ENCODE measurements around the gene SHLD2. TPM values are rescaled to one million over a fixed set of nuclear protein-coding genes. Genes with fewer than 3 reads are reported as not detected.
"Not testable (repeated sequence)": the region's sequence is repeated elsewhere in the genome, so short reads cannot be mapped to it uniquely, and the experiment has no call there.

SHLD2 gene
- total RNA-seq, 1 experiment from 2014 or later = 15.9 TPM

DNA sequence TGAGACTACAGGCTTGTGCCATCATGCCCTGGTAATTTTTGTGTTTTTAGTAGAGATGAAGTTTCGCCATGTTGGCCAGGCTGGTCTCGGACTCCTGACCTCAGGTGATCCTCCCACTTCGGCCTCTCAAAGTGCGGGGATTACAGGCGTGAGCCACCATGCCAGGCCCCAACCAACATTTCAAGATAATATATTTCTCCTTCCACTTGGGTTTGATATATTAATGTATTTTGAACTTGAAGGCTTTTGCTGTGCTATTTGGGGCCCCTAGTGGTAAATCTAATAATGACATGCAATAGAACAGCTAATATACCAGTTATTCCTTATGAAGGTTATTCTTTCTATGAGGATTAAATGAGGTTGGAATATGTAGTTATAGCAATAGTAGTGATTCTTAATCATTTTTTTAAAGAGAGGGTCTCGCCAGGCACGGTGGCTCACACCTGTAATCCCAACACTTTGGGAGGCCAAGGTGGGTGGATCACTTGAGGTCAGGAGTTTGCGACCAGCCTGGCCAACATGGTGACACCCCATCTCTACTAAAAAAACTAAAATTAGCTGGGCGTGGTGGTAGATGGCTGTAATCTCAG is 54.1 kb downstream of the SHLD2 start:
- H3K27ac ChIP-seq; BruUV-seq (replicated peaks); H3K9me3 ChIP-seq (ENCODE audit: insufficient read depth, low read depth); H3K4me3 ChIP-seq; intact Hi-C loops (cut with micrococcal nuclease; ENCODE audit: unreplicated experiment); H3K9me2 ChIP-seq (ENCODE audit: insufficient read depth); H3K27me3 ChIP-seq (ENCODE audit: insufficient read depth, low read depth); H2AFZ ChIP-seq; H3K79me2 ChIP-seq (ENCODE audit: low read depth); H3K36me3 ChIP-seq (ENCODE audit: low read depth); H4K20me1 ChIP-seq (ENCODE audit: insufficient read depth); CTCF ChIA-PET; DNase-seq; H3K4me2 ChIP-seq; H3K4me1 ChIP-seq (replicated peaks; ENCODE audit: insufficient read depth); POLR2A ChIA-PET (ENCODE audit: unreplicated experiment); H3F3A ChIP-seq (ENCODE audit: insufficient read depth, low read depth): not testable (repeated sequence)
- TF ChIP-seq, protein P1, sequence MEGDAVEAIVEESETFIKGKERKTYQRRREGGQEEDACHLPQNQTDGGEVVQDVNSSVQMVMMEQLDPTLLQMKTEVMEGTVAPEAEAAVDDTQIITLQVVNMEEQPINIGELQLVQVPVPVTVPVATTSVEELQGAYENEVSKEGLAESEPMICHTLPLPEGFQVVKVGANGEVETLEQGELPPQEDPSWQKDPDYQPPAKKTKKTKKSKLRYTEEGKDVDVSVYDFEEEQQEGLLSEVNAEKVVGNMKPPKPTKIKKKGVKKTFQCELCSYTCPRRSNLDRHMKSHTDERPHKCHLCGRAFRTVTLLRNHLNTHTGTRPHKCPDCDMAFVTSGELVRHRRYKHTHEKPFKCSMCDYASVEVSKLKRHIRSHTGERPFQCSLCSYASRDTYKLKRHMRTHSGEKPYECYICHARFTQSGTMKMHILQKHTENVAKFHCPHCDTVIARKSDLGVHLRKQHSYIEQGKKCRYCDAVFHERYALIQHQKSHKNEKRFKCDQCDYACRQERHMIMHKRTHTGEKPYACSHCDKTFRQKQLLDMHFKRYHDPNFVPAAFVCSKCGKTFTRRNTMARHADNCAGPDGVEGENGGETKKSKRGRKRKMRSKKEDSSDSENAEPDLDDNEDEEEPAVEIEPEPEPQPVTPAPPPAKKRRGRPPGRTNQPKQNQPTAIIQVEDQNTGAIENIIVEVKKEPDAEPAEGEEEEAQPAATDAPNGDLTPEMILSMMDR (conservative IDR thresholded peaks at IDR 0.05) = peak; percentile 52

DNA sequence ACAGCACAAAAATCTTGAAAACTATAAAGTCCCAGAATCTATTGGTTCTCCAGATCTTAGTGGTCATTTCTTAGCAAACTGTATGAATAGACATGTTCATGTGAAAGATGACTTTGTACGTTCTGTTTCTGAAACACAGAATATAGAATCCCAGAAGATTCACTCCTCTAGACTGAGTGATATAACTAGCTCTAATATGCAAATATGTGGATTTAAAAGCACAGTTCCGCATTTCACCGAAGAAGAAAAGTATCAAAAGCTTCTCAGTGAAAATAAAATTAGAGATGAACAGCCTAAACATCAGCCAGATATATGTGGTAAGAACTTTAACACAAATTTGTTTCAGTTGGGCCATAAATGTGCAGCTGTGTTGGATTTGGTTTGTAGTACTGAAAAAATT is 56.5 kb downstream of the SHLD2 start:
- POLR2A ChIA-PET (ENCODE audit: unreplicated experiment); H3K4me3 ChIP-seq; DNase-seq; H3K27me3 ChIP-seq (ENCODE audit: insufficient read depth, low read depth); H3K79me2 ChIP-seq (ENCODE audit: low read depth); intact Hi-C loops (cut with micrococcal nuclease; ENCODE audit: unreplicated experiment); H3K27ac ChIP-seq; CTCF ChIA-PET; BruUV-seq (replicated peaks); H4K20me1 ChIP-seq (ENCODE audit: insufficient read depth); H3K9me2 ChIP-seq (ENCODE audit: insufficient read depth); H3K4me1 ChIP-seq (replicated peaks; ENCODE audit: insufficient read depth); H3F3A ChIP-seq (ENCODE audit: insufficient read depth, low read depth); H3K4me2 ChIP-seq; H3K36me3 ChIP-seq (ENCODE audit: low read depth); H2AFZ ChIP-seq; H3K9me3 ChIP-seq (ENCODE audit: insufficient read depth, low read depth): not testable (repeated sequence)

DNA sequence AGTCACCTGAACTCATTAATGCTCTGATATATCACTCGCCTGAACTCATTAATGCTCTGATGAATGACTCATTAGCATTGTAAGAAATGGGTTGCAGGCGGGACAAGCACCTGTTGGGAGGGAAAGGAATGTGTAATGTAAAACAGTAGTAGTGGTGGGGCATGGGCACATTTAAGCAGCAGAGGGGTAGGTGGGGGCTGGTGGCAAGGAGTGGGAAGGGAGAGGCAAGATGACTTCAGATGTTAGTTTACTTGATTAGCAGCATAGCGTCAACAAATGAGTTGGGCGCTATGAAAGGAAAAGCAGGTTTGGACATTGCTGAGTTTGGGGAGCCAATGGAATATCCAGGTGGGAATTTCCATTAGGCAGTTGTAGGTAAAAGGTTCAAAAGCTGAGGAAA is 61.8 kb downstream of the SHLD2 start:
- H3K9me2 ChIP-seq (ENCODE audit: insufficient read depth); POLR2A ChIA-PET (ENCODE audit: unreplicated experiment); CTCF ChIA-PET; H3K27me3 ChIP-seq (ENCODE audit: insufficient read depth, low read depth); H3F3A ChIP-seq (ENCODE audit: insufficient read depth, low read depth); H2AFZ ChIP-seq; H4K20me1 ChIP-seq (ENCODE audit: insufficient read depth); H3K4me1 ChIP-seq (replicated peaks; ENCODE audit: insufficient read depth); H3K79me2 ChIP-seq (ENCODE audit: low read depth); BruUV-seq (replicated peaks); H3K4me2 ChIP-seq; DNase-seq; H3K9me3 ChIP-seq (ENCODE audit: insufficient read depth, low read depth); H3K36me3 ChIP-seq (ENCODE audit: low read depth); H3K27ac ChIP-seq; H3K4me3 ChIP-seq; intact Hi-C loops (cut with micrococcal nuclease; ENCODE audit: unreplicated experiment): not testable (repeated sequence)

DNA sequence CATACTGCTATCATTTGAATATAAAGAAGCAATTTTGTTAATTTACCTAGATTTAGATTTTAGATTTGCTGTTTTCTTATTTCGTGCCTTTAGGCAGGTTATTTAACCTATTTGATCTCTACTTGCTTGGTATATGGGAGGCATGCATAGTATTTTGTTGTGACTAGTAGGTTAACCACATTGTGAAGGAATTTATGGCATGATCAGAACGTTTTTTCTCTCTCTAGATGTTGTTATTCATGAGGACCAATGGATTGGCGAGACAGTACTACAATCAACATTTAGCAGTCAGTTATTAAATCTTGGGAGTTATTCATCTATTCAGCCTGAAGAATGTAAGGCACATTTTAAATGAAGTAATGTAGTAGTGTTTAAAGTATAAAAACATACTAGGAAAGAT is 62.8 kb downstream of the SHLD2 start:
- POLR2A ChIA-PET (ENCODE audit: unreplicated experiment); H3K4me1 ChIP-seq (replicated peaks; ENCODE audit: insufficient read depth); H3K4me3 ChIP-seq; H3K4me2 ChIP-seq; H3K9me3 ChIP-seq (ENCODE audit: insufficient read depth, low read depth); H3K36me3 ChIP-seq (ENCODE audit: low read depth); H3K27ac ChIP-seq; H3K9me2 ChIP-seq (ENCODE audit: insufficient read depth); H2AFZ ChIP-seq; DNase-seq; BruUV-seq (replicated peaks); H3F3A ChIP-seq (ENCODE audit: insufficient read depth, low read depth); H3K79me2 ChIP-seq (ENCODE audit: low read depth); intact Hi-C loops (cut with micrococcal nuclease; ENCODE audit: unreplicated experiment); CTCF ChIA-PET; H3K27me3 ChIP-seq (ENCODE audit: insufficient read depth, low read depth); H4K20me1 ChIP-seq (ENCODE audit: insufficient read depth): not testable (repeated sequence)

DNA sequence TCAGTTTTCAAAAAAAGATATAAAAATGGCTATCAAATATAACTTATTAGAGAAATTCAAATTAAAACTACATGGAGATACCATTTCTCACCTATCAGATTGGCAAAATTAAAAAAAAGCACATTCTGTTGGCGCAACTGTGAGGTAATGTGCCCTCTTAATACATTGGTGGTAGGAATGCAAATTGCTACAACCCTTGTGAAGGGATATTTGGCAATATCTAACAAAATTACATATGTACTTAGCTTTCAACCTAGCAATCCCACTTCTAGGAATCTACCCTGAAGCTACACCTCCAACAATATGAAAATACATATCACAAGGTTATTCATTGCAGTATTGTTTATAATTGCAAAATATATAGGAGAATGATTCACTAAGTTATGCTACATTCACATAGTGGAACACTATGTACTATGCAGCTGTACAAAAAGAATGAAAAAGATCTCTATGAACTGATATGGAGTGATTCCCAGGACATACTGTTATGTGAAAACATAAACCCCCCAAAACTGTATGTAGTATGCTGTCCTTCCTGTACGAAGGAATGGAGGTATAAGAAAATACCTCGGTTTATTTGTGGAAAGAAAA is 67.8 kb downstream of the SHLD2 start:
- H3F3A ChIP-seq (ENCODE audit: insufficient read depth, low read depth); H3K36me3 ChIP-seq (ENCODE audit: low read depth); POLR2A ChIA-PET (ENCODE audit: unreplicated experiment); H3K4me3 ChIP-seq; H3K27me3 ChIP-seq (ENCODE audit: insufficient read depth, low read depth); H2AFZ ChIP-seq; H3K9me2 ChIP-seq (ENCODE audit: insufficient read depth); CTCF ChIA-PET; intact Hi-C loops (cut with micrococcal nuclease; ENCODE audit: unreplicated experiment); H3K9me3 ChIP-seq (ENCODE audit: insufficient read depth, low read depth); H3K79me2 ChIP-seq (ENCODE audit: low read depth); BruUV-seq (replicated peaks); H4K20me1 ChIP-seq (ENCODE audit: insufficient read depth); H3K4me2 ChIP-seq; H3K4me1 ChIP-seq (replicated peaks; ENCODE audit: insufficient read depth); H3K27ac ChIP-seq: not testable (repeated sequence)
- DNase-seq = peak in 1 of 2 experiments; percentile 33

DNA sequence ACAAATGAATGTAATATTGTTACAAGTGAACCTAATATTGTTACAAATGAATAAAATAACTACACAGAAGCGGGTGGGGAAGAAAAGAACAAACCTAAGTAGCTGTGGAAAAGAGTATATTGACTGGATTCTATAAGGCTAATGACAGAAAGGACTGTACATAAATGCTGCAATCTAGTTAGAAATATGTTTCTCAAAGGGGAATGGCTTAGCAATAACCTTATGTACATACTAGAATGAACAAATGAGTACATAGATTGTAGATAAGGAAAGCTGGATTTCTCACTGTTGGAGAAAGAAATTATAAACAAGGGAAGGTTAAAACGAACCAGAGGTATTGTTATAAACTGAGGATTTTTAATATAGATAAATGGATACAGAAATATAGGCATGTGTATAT is 68.4 kb downstream of the SHLD2 start:
- CTCF ChIA-PET; POLR2A ChIA-PET (ENCODE audit: unreplicated experiment); H2AFZ ChIP-seq; H3K9me2 ChIP-seq (ENCODE audit: insufficient read depth); H3K4me3 ChIP-seq; H3K79me2 ChIP-seq (ENCODE audit: low read depth); H3K9me3 ChIP-seq (ENCODE audit: insufficient read depth, low read depth); H3K4me2 ChIP-seq; BruUV-seq (replicated peaks); DNase-seq; H4K20me1 ChIP-seq (ENCODE audit: insufficient read depth); H3F3A ChIP-seq (ENCODE audit: insufficient read depth, low read depth); H3K27me3 ChIP-seq (ENCODE audit: insufficient read depth, low read depth); intact Hi-C loops (cut with micrococcal nuclease; ENCODE audit: unreplicated experiment); H3K4me1 ChIP-seq (replicated peaks; ENCODE audit: insufficient read depth); H3K36me3 ChIP-seq (ENCODE audit: low read depth); H3K27ac ChIP-seq: not testable (repeated sequence)

DNA sequence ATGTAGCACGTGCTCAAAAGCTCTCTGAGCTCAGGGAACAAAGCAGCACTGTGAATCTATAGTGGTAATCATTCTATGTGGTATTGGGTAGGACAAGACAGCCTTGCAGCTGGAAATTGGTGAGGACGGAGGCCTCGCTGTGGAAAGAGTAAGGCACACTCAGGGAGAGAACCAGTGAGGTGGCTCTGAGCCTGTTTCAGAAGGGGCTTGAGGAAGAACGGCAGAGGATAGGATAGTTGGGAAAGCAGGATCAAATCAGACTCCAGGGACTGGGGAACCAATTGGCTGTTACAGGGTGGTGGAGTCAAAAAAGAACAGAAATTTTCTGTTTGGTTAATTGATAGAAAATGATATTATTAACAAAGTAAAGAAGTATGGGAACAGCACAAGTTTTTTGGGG is 74.9 kb downstream of the SHLD2 start:
- BruUV-seq (replicated peaks); intact Hi-C loops (cut with micrococcal nuclease; ENCODE audit: unreplicated experiment); DNase-seq; H3F3A ChIP-seq (ENCODE audit: insufficient read depth, low read depth); H3K4me3 ChIP-seq; H3K27me3 ChIP-seq (ENCODE audit: insufficient read depth, low read depth); H3K9me3 ChIP-seq (ENCODE audit: insufficient read depth, low read depth); POLR2A ChIA-PET (ENCODE audit: unreplicated experiment); H4K20me1 ChIP-seq (ENCODE audit: insufficient read depth); CTCF ChIA-PET; H3K36me3 ChIP-seq (ENCODE audit: low read depth); H2AFZ ChIP-seq; H3K27ac ChIP-seq; H3K4me1 ChIP-seq (replicated peaks; ENCODE audit: insufficient read depth); H3K4me2 ChIP-seq; H3K79me2 ChIP-seq (ENCODE audit: low read depth); H3K9me2 ChIP-seq (ENCODE audit: insufficient read depth): not testable (repeated sequence)
